Peyer's patch (tissue), 4 donors: ENCODE results near the gene RANBP3.

Experiments
- POLR2A ChIP-seq, 2 donors: fragments of 450-650 bp; IDR thresholded peaks; one replicate each; pipeline ENCODE4 v1.5.1; 2017; ENCODE audit warnings: antibody characterized with exemption in 2 of 2, mild to moderate bottlenecking in 2 of 2, moderate library complexity in 2 of 2
- TF ChIP-seq, protein P1 (sequence below), 6 experiments: fragments of 450-650 bp in 4 of 6; fragments of 200-600 bp in 2 of 6; sonication (generic) in 1 of 6; IDR thresholded peaks; one replicate each; pipeline ENCODE4 v1.5.1; 2017 to 2019; ENCODE audit warnings: antibody characterized with exemption in 6 of 6, mild to moderate bottlenecking in 3 of 6, moderate library complexity in 1 of 6

DNA sequence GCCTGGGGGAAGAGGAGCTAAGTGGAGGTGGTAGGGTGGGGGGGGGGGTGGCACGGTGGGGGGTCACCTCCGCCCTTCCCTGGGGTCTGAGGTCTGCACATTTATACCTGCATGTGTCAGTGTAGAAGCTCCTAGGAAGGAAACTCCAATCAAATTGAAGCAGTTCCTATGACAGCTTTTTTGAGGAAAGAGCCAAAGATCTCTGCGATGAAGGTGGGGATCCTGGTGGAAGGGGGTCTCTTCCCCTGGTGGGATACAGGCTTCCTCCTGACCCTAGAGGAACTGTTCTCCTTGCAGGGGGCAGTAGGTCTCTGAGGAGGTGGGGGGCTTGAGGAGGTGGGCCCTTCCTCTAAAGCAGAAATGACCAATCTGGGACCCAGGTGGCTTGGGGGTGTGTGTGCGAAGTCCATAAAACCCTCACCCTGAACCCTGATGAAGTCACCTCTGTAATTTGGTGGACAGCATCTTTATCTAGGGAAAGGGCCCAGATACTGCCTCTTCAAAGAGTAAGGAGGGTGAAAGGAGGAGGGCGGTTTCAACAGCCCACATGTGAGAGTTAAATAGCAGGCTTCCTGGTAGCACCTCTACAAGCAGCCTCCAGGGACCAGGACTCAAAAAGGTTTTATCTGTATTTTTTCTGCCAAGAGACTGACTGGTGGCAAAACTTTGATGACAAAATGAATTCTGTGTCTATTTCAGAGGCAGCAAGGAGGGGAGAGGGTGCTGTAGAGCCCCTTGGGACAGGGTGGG is 12.9 kb downstream of the RANBP3 start:
- TF ChIP-seq, protein P1, sequence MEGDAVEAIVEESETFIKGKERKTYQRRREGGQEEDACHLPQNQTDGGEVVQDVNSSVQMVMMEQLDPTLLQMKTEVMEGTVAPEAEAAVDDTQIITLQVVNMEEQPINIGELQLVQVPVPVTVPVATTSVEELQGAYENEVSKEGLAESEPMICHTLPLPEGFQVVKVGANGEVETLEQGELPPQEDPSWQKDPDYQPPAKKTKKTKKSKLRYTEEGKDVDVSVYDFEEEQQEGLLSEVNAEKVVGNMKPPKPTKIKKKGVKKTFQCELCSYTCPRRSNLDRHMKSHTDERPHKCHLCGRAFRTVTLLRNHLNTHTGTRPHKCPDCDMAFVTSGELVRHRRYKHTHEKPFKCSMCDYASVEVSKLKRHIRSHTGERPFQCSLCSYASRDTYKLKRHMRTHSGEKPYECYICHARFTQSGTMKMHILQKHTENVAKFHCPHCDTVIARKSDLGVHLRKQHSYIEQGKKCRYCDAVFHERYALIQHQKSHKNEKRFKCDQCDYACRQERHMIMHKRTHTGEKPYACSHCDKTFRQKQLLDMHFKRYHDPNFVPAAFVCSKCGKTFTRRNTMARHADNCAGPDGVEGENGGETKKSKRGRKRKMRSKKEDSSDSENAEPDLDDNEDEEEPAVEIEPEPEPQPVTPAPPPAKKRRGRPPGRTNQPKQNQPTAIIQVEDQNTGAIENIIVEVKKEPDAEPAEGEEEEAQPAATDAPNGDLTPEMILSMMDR (IDR thresholded peaks at IDR 0.05) = no peak
- no peak for TF ChIP-seq POLR2A (IDR thresholded peaks at IDR 0.05)
